ENCODE measurements around the gene NFKBIE.
A peak's percentile ranks its signal among the peaks of the same experiment; 100 is the strongest.

Gene NFKBIE

DNA sequence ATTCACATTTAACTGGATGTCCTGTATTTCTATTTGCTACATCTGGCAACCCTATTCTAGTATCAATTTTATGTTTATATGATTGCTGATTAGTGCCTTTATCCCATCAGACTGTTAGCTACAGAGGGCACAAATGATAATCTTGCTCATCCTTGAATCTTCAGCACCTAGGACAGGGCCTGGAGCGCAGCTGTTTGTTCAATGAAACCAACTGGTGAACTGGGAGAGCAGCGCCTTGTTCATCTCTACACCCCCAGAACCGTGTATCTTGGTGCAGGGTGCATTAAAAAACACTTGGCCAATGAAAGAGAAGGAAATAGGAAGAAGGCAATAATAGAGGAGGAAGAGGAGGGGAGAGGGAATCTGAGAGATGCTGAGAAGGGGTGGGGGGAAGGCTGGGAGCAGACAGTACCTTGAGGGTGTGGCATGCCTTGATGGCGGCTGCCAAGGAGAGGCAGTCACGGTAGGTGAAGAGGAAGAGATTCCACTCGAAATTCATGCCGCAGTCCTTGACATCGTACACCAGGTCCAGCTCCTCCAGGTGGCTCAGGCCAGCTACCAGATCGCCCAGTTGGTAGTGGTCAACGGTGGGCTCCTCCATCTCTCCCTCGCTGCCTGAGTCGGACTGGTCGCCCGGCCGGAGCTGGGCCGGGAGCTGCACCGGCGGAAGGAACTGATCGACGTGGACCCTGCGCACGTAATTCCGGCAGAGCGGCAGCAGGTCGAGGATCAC, 20.4 kb upstream of the NFKBIE start:
- TF ChIP-seq, protein P1, sequence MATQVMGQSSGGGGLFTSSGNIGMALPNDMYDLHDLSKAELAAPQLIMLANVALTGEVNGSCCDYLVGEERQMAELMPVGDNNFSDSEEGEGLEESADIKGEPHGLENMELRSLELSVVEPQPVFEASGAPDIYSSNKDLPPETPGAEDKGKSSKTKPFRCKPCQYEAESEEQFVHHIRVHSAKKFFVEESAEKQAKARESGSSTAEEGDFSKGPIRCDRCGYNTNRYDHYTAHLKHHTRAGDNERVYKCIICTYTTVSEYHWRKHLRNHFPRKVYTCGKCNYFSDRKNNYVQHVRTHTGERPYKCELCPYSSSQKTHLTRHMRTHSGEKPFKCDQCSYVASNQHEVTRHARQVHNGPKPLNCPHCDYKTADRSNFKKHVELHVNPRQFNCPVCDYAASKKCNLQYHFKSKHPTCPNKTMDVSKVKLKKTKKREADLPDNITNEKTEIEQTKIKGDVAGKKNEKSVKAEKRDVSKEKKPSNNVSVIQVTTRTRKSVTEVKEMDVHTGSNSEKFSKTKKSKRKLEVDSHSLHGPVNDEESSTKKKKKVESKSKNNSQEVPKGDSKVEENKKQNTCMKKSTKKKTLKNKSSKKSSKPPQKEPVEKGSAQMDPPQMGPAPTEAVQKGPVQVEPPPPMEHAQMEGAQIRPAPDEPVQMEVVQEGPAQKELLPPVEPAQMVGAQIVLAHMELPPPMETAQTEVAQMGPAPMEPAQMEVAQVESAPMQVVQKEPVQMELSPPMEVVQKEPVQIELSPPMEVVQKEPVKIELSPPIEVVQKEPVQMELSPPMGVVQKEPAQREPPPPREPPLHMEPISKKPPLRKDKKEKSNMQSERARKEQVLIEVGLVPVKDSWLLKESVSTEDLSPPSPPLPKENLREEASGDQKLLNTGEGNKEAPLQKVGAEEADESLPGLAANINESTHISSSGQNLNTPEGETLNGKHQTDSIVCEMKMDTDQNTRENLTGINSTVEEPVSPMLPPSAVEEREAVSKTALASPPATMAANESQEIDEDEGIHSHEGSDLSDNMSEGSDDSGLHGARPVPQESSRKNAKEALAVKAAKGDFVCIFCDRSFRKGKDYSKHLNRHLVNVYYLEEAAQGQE (IDR thresholded peaks at IDR 0.05; ENCODE audit: insufficient replicate concordance, low read depth), result peak; percentile 95
- TF ChIP-seq, protein P2, sequence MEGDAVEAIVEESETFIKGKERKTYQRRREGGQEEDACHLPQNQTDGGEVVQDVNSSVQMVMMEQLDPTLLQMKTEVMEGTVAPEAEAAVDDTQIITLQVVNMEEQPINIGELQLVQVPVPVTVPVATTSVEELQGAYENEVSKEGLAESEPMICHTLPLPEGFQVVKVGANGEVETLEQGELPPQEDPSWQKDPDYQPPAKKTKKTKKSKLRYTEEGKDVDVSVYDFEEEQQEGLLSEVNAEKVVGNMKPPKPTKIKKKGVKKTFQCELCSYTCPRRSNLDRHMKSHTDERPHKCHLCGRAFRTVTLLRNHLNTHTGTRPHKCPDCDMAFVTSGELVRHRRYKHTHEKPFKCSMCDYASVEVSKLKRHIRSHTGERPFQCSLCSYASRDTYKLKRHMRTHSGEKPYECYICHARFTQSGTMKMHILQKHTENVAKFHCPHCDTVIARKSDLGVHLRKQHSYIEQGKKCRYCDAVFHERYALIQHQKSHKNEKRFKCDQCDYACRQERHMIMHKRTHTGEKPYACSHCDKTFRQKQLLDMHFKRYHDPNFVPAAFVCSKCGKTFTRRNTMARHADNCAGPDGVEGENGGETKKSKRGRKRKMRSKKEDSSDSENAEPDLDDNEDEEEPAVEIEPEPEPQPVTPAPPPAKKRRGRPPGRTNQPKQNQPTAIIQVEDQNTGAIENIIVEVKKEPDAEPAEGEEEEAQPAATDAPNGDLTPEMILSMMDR (IDR thresholded peaks at IDR 0.05; ENCODE audit: insufficient read depth, low read length), result no peak
- TF ChIP-seq POLR2AphosphoS5 (IDR thresholded peaks at IDR 0.05; ENCODE audit: low read depth) (no peak), SPI1 (IDR thresholded peaks at IDR 0.05; ENCODE audit: borderline replicate concordance, low read depth) (no peak)
- no peak overlapping the region for H3K4me3 ChIP-seq (replicated peaks; ENCODE audit: insufficient read depth, low read length)
- peaks cover 11% of the 10 kb centered on the region for H3K27me3 ChIP-seq (ENCODE audit: insufficient read depth, poor library complexity, severe bottlenecking)
- no peak for DNase-seq (ENCODE audit: low read depth in 1 of 2, low spot score in 1 of 2)
- no peak overlapping the region for H3K27ac ChIP-seq (replicated peaks)

DNA sequence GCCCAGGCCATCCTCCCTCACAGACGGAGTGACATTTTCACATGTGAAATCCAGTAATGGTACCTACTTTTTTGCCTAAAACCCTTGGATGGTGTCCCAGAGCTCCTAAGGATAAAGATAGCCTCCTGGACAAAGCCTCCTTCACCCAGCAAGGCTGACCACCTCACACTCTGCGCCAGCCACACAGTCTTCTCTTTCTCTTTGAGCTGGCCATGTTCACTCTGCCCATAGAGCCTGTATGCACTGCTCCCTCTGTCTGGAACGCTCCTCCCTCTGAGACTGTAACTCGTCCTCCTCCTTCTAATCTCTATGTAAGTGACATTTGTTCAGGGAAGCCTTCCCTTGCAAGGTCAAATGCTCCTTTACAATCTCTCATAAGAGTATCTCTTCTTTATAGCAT, 19.5 kb upstream of the NFKBIE start:
- TF ChIP-seq GABPA (IDR thresholded peaks at IDR 0.05; ENCODE audit: low read depth) (no peak), POLR2AphosphoS5 (IDR thresholded peaks at IDR 0.05; ENCODE audit: low read depth) (no peak), SPI1 (IDR thresholded peaks at IDR 0.05; ENCODE audit: borderline replicate concordance, low read depth) (no peak)
- TF ChIP-seq, protein P1 (IDR thresholded peaks at IDR 0.05; ENCODE audit: insufficient replicate concordance, low read depth), result no peak
- TF ChIP-seq, protein P2 (IDR thresholded peaks at IDR 0.05; ENCODE audit: insufficient read depth, low read length), result no peak
- H3K27ac ChIP-seq (replicated peaks), result no peak overlapping the region
- peaks cover 14% of the 10 kb centered on the region for H3K27me3 ChIP-seq (ENCODE audit: insufficient read depth, poor library complexity, severe bottlenecking)
- no peak overlapping the region for H3K4me3 ChIP-seq (replicated peaks; ENCODE audit: insufficient read depth, low read length)
- DNase-seq (ENCODE audit: low read depth in 1 of 2, low spot score in 1 of 2), result no peak

DNA sequence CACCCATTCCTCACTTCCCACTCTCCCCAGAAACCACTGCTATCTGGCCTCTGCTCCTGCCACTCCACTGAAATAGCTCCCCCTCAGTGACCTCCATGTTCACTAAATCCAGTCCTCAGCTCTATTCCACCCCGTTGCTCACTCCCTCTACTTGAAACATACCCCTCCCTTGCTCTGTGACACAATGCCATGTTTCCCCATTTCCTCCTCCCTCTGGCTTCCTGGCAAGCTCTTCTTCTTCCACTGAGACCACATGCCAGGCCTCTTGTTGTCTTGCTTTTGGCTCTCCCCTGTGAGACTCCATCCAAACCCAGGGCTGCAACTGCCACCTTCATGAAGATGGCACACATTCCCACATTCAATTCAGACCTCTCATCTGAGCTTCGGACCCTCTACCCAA, 18.8 kb upstream of the NFKBIE start:
- Histone ChIP-seq H3K27ac (replicated peaks) (no peak overlapping the region), H3K27me3 (ENCODE audit: insufficient read depth, poor library complexity, severe bottlenecking) (peaks cover 16% of the 10 kb centered on the region), H3K4me3 (replicated peaks; ENCODE audit: insufficient read depth, low read length) (no peak overlapping the region)
- peak in 1 of 2 experiments; percentile 77 for DNase-seq (ENCODE audit: low read depth in 1 of 2, low spot score in 1 of 2)
- TF ChIP-seq, protein P1 (IDR thresholded peaks at IDR 0.05; ENCODE audit: insufficient replicate concordance, low read depth), result peak; percentile 59
- TF ChIP-seq, protein P2 (IDR thresholded peaks at IDR 0.05; ENCODE audit: insufficient read depth, low read length), result no peak

All from HL-60 (cell line).